ENCODE measurements around the gene LINGO3.
"Not testable (repeated sequence)": the region's sequence is repeated elsewhere in the genome, so short reads cannot be mapped to it uniquely, and the experiment has no call there.

The LINGO3 gene

DNA sequence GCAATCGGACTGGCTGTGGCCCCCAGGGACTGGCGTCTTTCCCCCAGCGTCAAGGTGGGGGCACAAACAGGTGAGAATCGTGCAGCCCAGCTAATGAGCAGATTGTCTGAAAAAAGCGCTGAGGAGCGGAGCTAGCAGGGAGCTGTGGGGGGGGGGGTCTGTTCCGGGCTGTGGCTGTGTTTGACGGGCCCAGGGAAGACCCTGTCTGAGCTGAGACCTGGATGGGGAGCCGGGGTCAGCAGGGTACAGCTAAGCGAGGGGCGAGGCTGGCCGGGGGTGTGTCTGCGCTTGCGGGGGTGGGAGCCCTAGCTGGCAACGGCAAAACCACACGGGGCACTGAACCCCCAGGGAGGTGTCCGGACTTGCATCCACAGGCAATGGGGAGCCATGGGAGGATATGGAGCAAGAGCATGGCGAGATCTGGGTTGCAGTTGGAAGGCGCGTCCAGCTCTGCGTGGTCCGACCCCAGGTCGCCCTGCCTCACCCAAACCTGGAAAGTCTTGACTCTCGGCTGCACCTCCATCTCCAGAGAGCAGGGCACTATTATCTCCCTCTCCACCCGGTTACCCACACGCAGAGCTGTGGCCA is 4.6 kb downstream of the LINGO3 start:
- no peak for DNase-seq

DNA sequence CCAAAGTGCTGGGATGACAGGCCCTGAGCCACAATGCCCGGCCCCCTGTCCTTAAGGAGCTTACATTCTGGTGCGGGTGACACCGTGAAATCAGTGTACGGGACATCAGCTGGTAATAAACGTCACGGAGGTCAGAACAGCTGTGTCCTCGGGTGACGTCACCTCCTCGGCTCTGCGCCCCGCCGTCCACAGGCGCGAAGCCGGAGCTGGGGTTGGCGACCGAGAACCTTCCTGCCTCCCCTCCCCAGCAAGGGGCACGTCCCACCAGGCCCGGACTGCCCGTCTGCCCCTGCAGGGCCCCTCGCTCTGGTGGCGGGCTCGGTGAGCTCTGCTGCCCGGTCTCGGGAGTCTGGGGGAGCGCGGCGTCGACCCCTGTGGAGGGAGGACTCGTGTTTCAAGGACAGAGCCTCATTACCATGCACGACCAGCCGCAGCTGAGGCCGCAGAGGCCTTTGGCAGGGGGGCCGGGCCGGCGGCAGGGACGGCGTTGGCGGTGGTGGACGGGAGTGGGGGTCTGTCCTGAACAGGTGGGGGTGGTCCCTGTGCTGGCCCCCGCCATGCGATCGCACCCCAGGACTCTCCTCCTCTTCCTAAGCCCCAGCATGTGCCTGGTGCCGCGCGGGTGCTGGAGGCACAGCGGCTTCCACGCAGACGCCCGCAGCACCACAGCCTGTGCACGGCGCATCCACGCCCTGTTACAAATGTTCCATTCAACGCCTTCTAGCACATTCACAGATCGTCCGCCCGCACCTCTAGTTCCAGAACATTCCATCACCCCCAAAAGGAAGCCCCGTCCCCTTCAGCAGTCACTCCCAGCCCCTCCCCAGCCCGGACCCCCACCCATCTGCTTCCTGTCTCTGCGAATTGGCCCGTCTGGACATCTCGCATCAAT is 5.4 kb downstream of the LINGO3 start:
- no peak for DNase-seq

DNA sequence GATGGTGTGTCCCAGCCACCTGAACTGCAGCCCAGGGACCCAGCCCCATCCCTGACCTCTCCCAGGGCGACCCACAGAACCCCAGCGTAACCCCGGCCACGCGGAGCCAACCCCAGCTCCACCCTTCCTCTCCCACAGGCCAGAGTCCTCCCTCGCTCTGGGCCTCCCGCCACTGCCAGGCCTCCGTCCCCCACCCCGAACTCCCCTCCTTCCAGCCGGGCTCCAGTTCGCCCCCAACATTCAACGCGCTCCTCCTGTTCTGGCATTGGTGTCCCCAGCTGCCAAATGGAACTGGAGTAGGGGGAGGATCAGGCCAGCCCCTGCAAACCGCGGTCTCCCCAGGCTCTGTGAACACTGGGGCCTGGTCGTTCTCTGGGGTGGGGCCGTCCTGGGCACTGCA is 7.4 kb downstream of the LINGO3 start:
- no peak for DNase-seq

DNA sequence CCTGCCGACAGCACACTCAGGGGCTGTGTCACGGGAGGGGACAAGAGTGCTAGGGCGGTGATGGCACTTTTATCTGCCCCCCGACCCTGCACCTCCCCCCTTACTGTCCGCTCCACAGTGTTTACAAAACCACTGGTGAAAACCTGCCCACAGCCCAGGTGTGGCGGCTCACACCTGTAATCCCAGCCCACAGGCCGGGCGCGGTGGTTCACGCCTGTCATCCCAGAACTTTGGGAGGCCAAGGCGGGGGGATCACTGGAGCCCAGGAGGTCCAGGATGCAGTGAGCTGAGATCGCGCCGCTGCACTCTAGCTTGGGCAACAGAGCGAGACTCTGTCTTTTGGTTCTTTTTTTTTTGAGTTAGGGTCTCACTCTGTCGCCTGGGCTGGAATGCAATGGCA is 11.8 kb downstream of the LINGO3 start:
- DNase-seq: no peak

DNA sequence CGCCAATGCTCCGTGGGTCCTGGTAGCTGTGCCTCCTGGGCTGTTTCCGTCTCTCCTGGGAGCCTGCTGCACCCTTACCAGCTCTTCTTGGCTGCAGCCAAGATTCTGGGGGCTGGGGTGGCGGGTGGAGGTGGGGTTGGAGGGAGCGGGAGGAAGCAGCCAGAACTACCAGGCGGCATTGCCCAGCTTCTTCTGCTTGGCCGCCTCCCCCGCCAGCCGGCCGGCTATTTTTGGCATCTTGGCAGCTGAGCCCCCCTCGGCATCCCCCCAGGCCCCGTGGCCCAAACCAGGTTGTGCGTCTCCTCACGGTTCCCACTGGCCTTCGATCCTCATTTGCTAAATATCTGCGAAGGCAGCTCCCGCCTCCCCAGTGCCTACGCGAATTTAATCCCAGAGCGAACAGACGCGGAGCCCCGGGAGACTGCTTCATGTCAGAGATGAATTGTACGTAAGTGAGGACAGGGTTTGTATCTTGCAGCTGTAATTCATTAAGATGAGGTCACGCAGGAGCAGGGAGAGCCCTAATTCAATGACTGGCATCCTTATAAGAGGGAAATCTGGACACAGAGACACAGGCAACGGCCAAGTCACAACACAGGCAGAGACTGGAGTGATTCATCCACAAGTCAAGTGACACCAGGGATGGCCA is 13.1 kb downstream of the LINGO3 start:
- DNase-seq: no peak

DNA sequence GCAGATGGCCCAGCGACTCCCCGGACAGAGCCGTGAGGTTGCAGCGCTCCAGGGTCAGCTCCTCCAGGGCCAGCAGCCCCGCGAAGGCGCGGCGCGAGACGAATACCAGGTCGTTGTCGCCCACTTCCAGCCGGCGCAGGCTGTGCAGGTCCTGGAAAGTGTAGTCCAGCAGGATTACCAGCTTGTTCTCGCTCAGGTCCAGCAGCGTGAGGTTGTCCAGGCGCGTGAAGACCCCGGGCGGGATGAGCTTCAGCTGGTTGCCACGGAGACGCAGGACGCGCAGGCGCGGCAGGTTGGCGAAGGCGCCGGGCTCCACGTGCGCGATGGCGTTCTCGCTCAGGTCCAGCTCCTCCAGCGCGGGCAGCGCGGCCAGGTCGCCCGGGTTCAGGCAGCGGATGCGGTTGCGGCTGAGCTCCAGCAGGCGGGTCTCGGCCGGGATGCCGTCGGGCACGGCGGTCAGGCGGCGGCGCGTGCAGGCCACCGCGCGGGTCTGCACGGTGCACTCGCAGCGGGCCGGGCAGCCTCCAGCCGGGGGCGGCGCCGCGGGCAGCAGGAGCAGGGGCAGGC is 16.7 kb downstream of the LINGO3 start:
- peak; percentile 52 to 66 for DNase-seq

DNA sequence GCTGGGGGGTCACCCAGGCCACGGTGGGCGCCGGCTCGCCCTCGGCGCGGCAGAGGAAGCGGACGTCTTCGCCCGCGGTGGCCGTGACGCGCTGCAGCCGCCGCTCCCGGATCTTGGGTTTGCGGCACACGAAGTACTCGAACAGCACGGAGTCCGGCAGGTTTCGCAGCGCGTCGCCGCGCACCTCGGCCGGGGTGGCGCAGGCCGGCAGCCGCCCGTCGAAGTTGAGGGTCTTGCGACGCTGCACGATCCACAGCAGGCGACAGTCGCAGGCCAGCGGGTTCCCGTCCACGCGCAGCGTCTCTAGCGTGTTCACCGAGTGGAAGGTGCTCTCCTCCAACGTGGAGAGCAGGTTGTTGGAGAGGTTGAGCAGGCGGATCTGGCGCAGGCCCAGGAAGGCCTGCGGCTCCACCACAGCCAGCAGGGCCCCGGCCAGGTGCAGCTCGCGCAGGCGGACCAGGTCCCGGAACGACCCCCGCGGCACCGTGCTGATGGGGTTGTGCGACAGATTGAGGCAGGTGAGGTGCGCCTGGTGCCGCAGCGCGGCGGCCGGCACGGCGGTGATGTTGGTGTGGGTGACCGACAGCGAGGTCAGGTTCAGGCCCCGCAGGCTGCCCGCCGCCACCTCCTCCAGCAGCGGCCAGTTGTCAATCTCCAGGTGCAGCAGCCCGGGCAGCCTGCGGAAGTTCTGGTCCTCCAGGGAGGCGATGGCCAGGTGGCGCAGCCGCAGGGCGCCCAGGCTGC is 17.3 kb downstream of the LINGO3 start:
- DNase-seq: peak; percentile 53 to 80

DNA sequence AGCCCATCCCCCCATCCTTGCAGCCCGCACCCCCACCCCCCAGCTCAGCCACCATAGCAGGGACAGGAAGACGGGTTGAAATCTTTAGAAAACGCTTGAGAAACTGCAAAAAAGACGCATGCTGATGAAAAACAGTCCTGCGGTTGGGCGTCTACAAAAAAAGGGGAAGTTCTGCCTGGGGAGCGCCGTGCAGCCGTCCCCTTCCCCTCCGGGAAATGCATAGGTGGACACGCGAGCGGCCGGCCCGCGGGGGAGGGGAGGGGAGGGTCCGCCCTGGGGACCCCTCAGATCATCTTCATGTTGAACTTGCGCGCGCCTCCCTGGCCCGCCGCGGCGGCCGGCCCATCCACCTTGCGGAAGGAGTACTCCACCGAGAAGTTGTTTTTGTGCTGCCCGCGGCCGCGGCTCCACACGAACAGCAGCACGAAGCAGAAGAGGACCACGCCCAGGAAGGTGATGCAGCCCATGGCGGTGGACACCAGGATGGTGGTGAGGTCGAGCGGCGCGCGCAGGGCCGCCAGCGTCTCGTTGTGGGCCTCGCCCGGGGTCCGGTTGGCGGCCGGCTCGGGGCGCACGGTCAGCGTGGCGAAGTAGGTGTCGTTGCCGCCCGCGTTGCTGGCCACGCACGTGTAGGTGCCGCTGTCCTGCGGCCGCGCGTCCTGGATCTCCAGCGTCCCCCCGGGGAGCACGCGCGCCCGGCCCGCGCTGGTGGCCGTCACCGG is 18.1 kb downstream of the LINGO3 start:
- DNase-seq: no peak

DNA sequence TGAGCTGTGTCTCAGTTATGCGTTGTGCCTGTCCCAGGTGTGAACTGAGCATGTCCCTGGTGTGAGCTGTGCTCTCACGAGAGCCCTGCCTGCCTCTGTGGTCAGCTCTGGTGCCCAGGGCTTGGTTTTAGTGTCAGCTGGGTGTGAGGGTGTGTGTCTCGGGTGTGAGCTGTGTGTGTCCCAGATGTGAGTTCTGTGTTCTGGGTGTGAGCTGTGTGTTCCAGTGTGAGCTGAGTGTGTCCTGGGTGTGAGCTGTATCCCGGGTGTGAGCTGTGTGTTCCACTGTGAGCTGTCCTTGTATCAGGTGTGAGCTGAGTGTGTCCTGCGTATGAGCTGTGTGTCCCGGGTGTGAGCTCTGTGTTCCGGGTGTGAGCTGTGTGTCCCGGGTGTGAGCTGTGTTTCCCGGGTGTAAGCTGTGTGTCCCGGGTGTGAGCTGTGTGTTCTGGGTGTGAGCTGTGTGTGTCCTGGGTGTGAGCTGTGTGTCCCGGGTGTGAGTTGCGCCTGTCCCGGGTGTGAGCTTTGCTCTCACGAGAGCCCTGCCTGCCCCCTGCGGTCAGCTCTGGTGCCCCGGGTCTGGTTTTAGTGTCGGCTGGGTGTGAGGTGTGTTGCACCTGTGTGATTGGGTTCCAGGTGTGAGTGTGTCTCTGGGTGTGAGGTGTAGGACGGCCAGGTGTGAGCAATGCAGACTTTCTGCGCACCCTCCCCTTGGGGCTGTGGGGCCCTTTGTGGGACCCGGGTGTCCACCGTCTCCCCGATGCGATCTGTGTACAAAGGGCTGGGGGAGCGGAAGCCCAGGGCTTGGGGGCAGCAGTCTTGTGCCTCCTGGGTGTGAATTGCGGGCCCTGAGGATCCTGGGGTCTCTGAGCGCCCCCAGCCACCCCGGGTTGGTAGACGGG is 18.9 kb downstream of the LINGO3 start:
- no peak for DNase-seq

DNA sequence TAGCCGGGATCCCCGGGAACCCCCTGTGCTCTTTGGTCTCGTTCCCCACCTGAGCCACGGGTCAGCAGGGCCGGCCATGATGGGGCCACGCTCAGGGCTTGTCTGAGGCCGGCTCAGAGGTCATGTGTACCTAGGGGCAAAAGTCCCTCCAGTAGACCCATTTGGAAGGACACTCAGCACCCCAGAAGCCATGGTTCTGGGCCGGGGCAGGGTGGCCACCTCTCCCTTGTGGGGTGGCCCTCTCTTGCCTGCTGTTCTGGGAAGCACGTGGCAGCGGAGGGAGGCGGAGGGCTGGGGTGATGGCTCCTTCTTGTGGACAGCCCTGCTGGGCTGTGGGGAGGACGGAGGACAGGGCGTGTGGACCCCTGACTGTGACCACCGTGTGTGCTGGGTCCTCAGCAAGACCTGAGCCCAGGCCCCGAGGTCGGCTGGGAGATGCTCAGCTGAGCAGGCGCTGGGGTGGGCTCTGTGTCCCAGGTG is 19.6 kb downstream of the LINGO3 start:
- no peak for DNase-seq

DNA sequence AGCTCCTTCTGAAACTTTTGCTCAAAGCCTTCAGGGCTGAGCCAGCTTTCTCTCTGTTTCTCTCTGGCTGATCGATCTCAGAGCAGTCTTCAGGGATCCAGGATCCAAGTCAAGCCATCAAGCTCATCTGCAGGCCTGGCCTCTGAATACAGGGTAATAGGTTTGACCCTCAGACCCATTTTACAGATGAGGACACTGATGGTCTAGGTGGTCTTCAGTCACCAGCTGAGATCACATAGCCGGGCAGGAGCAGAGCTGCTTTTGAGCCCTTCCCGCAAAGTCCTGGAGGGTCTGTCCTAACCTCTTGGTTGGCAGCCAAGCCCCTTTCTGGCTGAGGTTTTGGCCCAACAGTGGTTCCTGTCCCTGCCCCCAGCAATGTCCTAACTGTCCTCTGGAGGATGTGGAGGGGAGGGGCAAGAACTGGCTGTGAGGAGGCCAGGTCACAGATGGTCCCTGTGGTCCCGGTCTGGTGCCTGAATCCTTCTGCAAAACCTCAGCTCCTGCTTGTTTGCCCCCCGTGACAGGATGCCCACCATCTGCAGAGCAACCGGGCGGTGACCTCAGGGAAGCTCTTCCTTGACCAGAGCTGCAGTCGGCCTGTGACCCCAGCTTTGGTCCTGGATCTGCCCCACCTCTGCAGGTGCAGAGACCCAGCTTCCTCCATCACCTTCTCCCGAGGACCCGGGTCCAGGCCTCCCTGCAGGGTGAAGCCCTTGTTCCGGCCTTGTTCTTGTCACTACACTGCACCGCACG is 20.2 kb downstream of the LINGO3 start:
- DNase-seq: no peak

DNA sequence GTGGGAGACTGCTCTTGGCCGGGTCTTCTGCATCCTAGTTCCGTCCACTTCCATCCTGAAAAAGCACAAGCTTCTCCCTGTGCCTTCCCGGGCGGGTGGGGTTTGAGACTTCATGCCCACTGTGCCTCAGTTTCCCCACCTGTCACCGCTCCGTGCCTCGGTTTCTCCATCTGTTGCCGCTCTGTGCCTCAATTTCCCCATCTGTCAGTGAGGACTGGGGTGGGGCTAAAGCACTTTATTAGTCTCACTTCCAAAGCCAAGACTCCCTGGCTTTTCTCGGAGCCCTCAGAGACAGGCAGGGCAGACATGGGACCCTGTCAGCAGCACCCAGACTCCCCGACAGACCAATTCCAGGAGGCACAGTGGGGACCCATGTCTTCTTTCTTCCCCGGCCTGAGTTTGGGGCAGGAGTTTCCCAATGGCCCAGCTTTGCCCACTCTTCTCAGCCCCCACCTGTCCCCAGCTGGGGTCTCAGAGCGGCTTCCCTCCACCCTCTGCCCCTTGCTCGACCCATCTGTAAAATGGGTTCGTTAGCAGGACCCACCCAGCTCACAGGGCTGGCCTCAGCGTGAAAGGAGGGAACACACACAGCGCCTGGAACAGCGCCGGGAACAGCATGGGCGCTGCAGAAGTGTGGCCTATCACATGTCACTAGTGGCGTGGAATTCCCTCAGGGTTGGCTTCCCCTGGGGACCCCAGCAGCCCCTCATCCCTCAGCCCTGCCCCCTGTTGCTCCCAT is 21.4 kb downstream of the LINGO3 start:
- no peak for DNase-seq

DNA sequence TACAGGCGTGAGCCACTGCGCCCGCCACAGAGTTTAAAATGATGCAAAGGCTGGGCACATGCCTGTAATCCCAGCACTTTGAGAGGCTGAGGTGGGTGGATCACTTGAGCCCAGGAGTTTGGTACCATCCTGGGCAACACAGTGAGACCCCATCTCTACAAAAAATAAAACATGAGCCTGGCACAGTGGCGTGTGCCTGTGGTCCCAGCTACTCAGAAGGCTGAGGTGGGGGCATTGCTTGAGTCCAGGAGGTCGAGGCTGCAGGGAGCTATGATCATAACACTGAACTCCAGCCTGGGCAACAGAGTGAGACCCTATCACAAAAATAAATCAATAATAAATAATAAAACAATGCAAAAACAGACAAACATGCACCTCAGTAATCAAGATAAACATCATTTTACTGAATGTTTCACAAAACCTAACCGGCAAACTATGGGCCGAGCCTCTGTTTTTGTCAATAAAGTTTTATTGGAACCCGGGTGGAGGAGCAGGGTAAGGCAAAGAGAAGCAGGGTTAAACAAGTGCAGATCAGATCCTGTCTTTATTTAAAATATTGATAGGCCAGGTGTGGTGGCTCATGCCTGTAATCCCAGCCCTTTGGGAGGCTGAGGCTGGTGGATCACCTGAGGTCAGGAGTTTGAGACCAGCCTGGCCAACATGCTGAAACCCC is 24.0 kb downstream of the LINGO3 start:
- DNase-seq: no peak

DNA sequence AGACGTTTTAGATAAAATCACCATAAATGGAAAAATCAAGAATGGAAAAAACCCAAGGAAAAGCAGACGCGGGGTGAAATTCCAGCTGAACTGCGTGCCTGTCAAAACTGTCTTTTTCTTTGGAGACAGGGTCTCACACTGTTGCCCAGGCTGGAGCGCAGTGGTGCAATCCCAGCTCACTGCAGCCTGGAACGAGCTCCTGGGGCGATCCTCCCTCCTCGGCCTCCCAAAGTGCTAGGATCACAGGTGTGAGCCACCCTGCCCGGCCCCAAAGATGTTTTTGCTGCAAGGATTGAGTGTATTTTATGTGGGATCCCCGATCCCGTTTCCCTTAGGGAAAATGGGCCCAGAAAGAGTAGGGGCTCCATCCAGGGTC is 25.1 kb downstream of the LINGO3 start:
- no peak for DNase-seq

DNA sequence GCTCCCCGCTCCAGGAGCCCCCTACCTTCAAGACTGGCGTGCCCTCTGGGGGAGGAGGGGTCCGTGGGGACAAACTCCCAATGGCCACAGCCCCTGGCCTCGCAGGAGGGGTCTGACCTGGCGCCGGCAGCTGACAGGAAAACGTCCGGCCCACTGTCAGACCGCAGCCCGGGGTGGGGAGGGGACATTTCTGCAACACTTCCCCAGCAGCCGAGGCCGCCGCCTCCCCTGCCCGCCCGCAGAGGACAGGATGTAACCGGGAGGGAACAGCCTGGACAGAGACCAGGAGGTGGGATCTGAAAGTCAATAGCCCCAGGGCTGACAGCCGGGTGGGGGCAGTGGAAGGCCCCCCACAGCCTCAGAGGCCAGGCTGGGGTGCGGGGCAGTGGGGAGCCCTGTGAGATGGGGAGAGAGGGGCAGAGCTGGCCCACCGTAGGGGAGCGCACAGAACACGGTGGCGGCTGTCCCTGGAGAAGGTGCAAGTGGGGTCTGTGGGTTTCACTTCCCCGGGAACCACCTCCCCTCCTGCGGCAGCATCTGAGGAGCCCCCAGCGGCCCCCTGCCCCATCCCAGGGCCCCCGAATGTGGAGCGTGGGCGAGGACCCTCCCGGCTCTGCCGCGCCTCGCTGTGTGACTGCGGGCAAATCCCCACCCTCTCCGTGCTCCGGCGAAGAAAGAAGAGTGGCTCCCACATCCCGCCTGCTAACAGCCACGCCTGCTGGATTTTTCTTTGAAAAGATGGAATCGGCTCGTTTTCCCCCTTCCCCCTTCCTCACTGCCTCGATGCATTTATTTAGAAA is 25.7 kb downstream of the LINGO3 start, which contains the start of gene PEAK3:
Gene PEAK3, minus strand, starts transcription at position 114 of the 800 bp plus-strand sequence. CDS start 1,244 bp downstream, outside the sequence.
- no peak for DNase-seq

DNA sequence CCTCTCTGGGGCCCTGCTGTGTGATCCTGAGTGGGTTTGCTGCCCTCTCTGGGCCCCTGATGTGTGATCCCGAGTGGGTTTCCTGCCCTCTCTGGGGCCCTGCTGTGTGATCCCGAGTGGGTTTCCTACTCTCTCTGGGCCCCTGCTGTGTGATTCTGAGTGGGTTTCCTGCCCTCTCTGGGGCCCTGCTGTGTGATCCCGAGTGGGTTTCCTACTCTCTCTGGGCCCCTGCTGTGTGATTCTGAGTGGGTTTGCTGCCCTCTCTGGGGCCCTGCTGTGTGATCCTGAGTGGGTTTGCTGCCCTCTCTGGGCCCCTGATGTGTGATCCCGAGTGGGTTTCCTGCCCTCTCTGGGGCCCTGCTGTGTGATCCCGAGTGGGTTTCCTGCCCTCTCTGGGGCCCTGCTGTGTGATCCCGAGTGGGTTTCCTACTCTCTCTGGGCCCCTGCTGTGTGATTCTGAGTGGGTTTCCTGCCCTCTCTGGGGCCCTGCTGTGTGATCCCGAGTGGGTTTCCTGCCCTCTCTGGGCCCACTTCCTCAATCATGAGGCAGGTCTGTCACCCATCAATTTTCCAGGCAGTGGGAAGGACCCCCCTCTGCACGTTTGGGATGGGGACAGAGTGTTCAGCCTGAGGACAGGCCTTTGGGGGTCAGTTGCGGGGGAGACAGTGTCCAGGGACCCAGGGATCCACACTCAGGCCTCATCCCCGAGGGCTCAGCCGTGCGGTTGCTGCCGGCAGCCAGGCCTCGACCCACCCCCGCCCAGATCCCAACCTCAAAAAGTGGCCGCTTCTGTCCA is 26.5 kb downstream of the LINGO3 start:
- DNase-seq: not testable (repeated sequence)

Measured in NCI-H2081 (cell line).